ENCODE data around the gene CENPC. TPM values are rescaled to one million over a fixed set of nuclear protein-coding genes. Genes with fewer than 3 reads are reported as not detected.
"Not testable (repeated sequence)": the region's sequence is repeated elsewhere in the genome, so short reads cannot be mapped to it uniquely, and the experiment has no call there.

Gene CENPC
- total and polyA plus RNA-seq, 2 of the 4 experiments (the other 2 are of a cell fraction), result 4.2 to 6.6 TPM

DNA sequence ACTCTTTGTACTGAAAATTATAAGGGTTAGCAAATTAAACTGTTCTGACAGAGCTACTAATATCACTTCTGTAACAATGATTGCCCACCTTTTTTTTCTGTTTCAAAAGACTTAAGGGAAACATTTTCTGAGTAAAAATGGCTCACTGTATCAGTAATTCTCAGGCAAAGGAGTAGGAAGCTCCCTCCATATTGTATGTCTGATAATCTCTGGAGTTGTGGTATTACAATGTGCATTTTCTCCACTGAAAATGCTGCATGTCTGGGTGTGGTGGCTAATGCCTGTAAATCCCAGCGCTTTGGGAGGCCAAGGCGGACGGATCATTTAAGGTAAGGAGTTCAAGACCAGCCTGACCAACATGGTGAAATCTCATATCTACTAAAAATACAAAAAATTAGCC, 8.8 kb upstream of the CENPC start:
- H3K9ac ChIP-seq (ENCODE audit: low read depth, low read length), result no peak overlapping the region
- no peaks in the 10 kb centered on the region for H4K20me1 ChIP-seq (ENCODE audit: insufficient read depth, low read length)
- no peak overlapping the region for H4K5ac ChIP-seq (ENCODE audit: low read depth, low read length)
- no peaks in the 10 kb centered on the region for H3K36me3 ChIP-seq (ENCODE audit: control insufficient read depth, insufficient read depth, low read length)
- H4K91ac ChIP-seq (ENCODE audit: insufficient read depth, low read depth, low read length), result no peak overlapping the region
- no peak for TF ChIP-seq BHLHE40 (IDR thresholded peaks at IDR 0.05; ENCODE audit: low read depth, low read length)
- intact Hi-C loops (cut with micrococcal nuclease) (no loop called here), in situ Hi-C loops (cut with MboI; ENCODE audit: low sequenced_read_pairs) (no loop called here), dilution Hi-C loops (cut with HindIII; ENCODE audit: low sequenced_read_pairs, unreplicated experiment) (no loop called here)
- H3K4me1 ChIP-seq (ENCODE audit: control insufficient read depth, insufficient read depth, low read length), result no peaks in the 10 kb centered on the region
- no CpG with 5 or more reads among the region's 3 CpGs for WGBS, 2 experiments (ENCODE audit: extremely low coverage in 2 of 2, insufficient read length in 1 of 2)
- BruUV-seq (replicated peaks), result no TSS peak
- H3K9me1 ChIP-seq (ENCODE audit: insufficient read depth, low read length), result no peaks in the 10 kb centered on the region
- H3K27me3 ChIP-seq (ENCODE audit: control insufficient read depth, insufficient read depth, low read length), result no peaks in the 10 kb centered on the region
- no peak overlapping the region for H2AFZ ChIP-seq (replicated peaks; ENCODE audit: low read length, poor library complexity)
- H3K18ac ChIP-seq (ENCODE audit: low read depth, low read length), result no peak overlapping the region
- H3K79me1 ChIP-seq (ENCODE audit: low read depth in 1 of 2, low read length in 2 of 2), result no peaks in the 10 kb centered on the region
- DNase-seq (no peak), ATAC-seq (ENCODE audit: low read depth) (no peak)
- no peaks in the 10 kb centered on the region for H3K9me3 ChIP-seq (ENCODE audit: control insufficient read depth, insufficient read depth, low read length)
- no peak overlapping the region for H3K4ac ChIP-seq (ENCODE audit: low read depth, low read length)
- no peak overlapping the region for H3K23ac ChIP-seq (ENCODE audit: low read depth, low read length)
- no peak overlapping the region for H3K4me2 ChIP-seq (ENCODE audit: low read depth, low read length)
- H2BK15ac ChIP-seq (ENCODE audit: low read depth, low read length), result no peak overlapping the region
- no peak overlapping the region for H3K4me3 ChIP-seq (ENCODE audit: insufficient read depth, low read depth, low read length)
- H2BK120ac ChIP-seq (ENCODE audit: low read depth, low read length), result no peak overlapping the region
- H3K56ac ChIP-seq (ENCODE audit: extremely low read depth, insufficient read depth, low read length), result no peak overlapping the region
- no peak overlapping the region for H2AK9ac ChIP-seq (replicated peaks; ENCODE audit: low read depth, low read length, poor library complexity)
- H2BK5ac ChIP-seq (ENCODE audit: low read depth, low read length, poor library complexity, severe bottlenecking), result no peak overlapping the region
- H4K8ac ChIP-seq (ENCODE audit: low read depth in 2 of 2, low read length in 2 of 2), result no peak overlapping the region
- CTCF ChIA-PET, result interaction anchor here (1.1 kb wide), 1 partner anchor 14 kb away, joined by 4 read pairs; no protein-coding TSS in a partner anchor
- POLR2A ChIA-PET (ENCODE audit: unreplicated experiment), result no interaction called here
- no peak overlapping the region for H3K27ac ChIP-seq (ENCODE audit: insufficient read depth, low read length)
- no peak overlapping the region for H2AK5ac ChIP-seq (ENCODE audit: low read depth, low read length)
- H2BK20ac ChIP-seq (ENCODE audit: low read depth, low read length), result no peak overlapping the region
- no peak overlapping the region for H3K14ac ChIP-seq (replicated peaks; ENCODE audit: low read depth, low read length)

DNA sequence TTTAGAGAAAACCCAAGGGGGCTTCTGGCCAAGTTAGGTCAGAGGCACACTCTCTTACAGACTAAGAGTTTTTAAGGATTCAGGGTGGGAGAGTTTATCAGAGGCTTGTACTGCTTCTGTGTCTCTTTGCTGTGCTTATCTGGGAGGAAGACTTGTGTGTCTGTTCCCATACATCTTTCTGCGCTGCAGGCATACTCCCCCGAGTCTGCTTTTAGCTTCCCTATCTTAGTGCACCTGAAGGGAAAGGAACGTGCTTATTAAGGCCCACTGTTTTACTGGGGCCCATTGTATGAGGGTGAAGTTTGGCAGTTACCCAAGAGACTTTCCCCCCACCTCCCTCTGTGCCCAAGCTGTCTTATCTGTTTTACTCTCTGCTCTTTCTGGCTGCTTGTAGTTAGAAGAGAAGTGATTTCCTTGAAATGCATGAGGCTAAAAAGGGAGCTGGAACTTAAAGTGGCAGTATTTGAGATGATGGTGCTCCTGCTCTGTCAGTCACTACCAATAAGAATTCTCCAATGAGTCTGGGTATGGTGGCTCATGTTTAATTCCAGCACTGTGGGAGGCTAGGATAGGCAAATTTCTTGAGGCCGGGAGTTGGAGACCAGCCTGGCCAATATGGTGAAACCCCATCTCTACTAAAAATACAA, 7.0 kb upstream of the CENPC start:
- intact Hi-C loops (cut with micrococcal nuclease); BruUV-seq (replicated peaks); DNase-seq; H3K4me3 ChIP-seq (ENCODE audit: insufficient read depth, low read depth, low read length); H4K8ac ChIP-seq (ENCODE audit: low read depth in 2 of 2, low read length in 2 of 2); H2AK9ac ChIP-seq (replicated peaks; ENCODE audit: low read depth, low read length, poor library complexity); H3K56ac ChIP-seq (ENCODE audit: extremely low read depth, insufficient read depth, low read length); H3K79me1 ChIP-seq (ENCODE audit: low read depth in 1 of 2, low read length in 2 of 2); H3K9me1 ChIP-seq (ENCODE audit: insufficient read depth, low read length); H2BK15ac ChIP-seq (ENCODE audit: low read depth, low read length); H4K5ac ChIP-seq (ENCODE audit: low read depth, low read length); H3K27ac ChIP-seq (ENCODE audit: insufficient read depth, low read length); H2BK5ac ChIP-seq (ENCODE audit: low read depth, low read length, poor library complexity, severe bottlenecking); H3K14ac ChIP-seq (replicated peaks; ENCODE audit: low read depth, low read length); H3K4me1 ChIP-seq (ENCODE audit: control insufficient read depth, insufficient read depth, low read length); H3K27me3 ChIP-seq (ENCODE audit: control insufficient read depth, insufficient read depth, low read length); H3K4me2 ChIP-seq (ENCODE audit: low read depth, low read length); H3K36me3 ChIP-seq (ENCODE audit: control insufficient read depth, insufficient read depth, low read length); H4K20me1 ChIP-seq (ENCODE audit: insufficient read depth, low read length); H2BK120ac ChIP-seq (ENCODE audit: low read depth, low read length); H2AK5ac ChIP-seq (ENCODE audit: low read depth, low read length); in situ Hi-C loops (cut with MboI; ENCODE audit: low sequenced_read_pairs); H3K9ac ChIP-seq (ENCODE audit: low read depth, low read length); H3K18ac ChIP-seq (ENCODE audit: low read depth, low read length); H2AFZ ChIP-seq (replicated peaks; ENCODE audit: low read length, poor library complexity); H4K91ac ChIP-seq (ENCODE audit: insufficient read depth, low read depth, low read length); ATAC-seq (ENCODE audit: low read depth); dilution Hi-C loops (cut with HindIII; ENCODE audit: low sequenced_read_pairs, unreplicated experiment); H3K4ac ChIP-seq (ENCODE audit: low read depth, low read length); H3K9me3 ChIP-seq (ENCODE audit: control insufficient read depth, insufficient read depth, low read length); H3K23ac ChIP-seq (ENCODE audit: low read depth, low read length); H2BK20ac ChIP-seq (ENCODE audit: low read depth, low read length): not testable (repeated sequence)
- CTCF ChIA-PET, result interaction anchor here (0.6 kb wide), 1 partner anchor 110 kb away, joined by 4 read pairs; no protein-coding TSS in a partner anchor
- POLR2A ChIA-PET (ENCODE audit: unreplicated experiment), result interaction anchor here (0.6 kb wide), 1 partner anchor 777 kb away, joined by 3 read pairs; no protein-coding TSS in a partner anchor
- no CpG with 5 or more reads among the region's 4 CpGs for WGBS, 2 experiments (ENCODE audit: extremely low coverage in 2 of 2, insufficient read length in 1 of 2)
